ENCODE results near the gene MRPS27.

DNA sequence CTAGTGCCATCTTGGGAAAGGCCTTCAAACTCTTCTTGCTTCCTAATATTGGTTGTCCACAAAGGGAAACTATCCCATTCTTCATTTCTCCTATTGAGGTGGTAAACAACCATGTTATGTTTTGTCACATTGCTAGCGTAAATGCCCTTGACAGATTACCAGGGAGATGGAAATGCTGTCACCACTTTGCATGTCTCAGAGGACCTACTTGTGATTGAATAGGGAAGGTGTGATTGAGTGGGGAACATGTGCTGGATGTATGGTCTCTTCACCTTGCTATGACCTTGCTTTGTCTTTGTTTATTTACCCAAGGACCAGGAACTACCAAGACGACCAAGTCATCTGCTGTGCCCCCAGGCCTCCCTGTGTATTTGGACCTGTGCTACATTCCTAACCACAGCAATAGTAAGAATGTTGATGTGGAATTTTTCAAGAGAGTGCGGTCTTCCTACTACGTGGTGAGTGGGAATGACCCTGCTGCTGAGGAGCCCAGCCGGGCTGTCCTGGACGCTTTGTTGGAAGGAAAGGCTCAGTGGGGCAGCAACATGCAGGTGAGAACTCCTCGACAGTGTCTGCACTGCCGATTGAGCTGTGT, 116.7 kb downstream of the MRPS27 start:
- TF ChIP-seq, protein P1, sequence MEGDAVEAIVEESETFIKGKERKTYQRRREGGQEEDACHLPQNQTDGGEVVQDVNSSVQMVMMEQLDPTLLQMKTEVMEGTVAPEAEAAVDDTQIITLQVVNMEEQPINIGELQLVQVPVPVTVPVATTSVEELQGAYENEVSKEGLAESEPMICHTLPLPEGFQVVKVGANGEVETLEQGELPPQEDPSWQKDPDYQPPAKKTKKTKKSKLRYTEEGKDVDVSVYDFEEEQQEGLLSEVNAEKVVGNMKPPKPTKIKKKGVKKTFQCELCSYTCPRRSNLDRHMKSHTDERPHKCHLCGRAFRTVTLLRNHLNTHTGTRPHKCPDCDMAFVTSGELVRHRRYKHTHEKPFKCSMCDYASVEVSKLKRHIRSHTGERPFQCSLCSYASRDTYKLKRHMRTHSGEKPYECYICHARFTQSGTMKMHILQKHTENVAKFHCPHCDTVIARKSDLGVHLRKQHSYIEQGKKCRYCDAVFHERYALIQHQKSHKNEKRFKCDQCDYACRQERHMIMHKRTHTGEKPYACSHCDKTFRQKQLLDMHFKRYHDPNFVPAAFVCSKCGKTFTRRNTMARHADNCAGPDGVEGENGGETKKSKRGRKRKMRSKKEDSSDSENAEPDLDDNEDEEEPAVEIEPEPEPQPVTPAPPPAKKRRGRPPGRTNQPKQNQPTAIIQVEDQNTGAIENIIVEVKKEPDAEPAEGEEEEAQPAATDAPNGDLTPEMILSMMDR (IDR thresholded peaks at IDR 0.05): no peak
- no peak for TF ChIP-seq POLR2A (IDR thresholded peaks at IDR 0.05)
